DMS53 treated with DMSO at 0.1 percent for 48 hours (cell line): ENCODE results near the gene ZDHHC14.
"Not testable (repeated sequence)": the region's sequence is repeated elsewhere in the genome, so short reads cannot be mapped to it uniquely, and the experiment has no call there.

Source experiments
- DNase-seq: peaks from one replicate; lab custom pipeline; 2025; ENCODE audit not compliant: unreplicated experiment; lab: John Stamatoyannopoulos, UW

ZDHHC14 gene

DNA sequence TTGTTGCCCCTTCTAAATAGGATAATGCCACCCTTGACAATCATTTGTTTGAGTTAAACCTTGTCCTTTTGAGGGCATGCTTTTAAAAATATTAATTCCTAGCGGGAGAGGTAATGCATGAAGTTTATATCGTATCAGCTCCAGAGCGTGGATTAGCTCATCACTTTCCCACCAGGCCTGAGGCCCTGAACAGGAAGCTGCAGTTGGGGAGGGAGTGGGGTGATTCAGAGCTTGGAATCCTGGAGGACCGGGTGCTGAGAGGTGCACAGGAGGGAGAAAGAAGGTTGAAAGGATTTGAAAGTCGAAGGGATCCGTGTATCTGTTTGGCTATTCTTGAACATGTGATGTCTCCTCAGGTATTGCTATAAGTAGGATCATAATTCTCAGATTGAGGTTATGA, 25.0 kb downstream of the ZDHHC14 start:
- DNase-seq = no peak

GRCh38 chr6:157406661-157407060, 25.7 kb downstream of the ZDHHC14 start:
- DNase-seq = no peak

- DNase-seq = no peak
Measured at GRCh38 chr6:157407646-157408045, 26.7 kb downstream of the ZDHHC14 start.

DNA sequence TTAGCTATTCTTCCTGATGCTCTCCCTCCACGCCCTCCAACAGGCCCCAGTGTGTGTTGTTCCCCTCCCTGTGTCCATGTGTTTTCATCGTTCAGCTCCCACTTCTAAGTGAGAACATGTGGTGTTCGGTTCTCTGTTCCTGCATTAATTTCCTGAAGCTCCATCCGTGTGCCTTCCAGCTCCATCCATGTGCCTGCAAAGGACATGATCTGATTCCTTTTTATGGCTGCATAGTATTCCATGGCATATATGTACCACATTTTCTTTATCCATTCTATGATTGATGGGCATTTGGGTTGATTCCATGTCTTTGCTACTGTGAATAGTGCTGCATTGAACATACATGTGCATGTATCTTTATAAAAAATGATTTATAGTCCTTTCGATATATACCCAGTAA, 27.4 kb downstream of the ZDHHC14 start:
- not testable (repeated sequence) for DNase-seq

DNA sequence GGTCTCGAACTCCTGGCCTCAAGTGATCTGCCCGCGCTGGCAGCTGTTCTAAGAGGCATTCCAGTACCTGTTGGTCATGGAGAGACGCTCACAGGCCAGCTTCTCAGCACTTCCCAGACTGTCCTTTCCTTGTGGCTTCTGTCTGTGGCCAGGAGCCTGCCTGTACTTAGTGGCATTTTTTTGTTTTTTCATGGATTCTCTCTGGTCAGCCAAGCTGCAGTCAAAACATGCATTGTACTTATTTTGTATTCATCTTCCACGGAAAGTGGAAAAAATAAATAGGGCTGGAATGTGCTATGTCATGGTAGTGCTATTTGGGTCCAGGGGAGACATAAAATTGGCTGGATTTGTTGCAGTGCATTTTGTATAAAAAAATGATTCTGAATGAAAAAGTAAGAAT, 29.1 kb downstream of the ZDHHC14 start:
- no peak for DNase-seq

DNA sequence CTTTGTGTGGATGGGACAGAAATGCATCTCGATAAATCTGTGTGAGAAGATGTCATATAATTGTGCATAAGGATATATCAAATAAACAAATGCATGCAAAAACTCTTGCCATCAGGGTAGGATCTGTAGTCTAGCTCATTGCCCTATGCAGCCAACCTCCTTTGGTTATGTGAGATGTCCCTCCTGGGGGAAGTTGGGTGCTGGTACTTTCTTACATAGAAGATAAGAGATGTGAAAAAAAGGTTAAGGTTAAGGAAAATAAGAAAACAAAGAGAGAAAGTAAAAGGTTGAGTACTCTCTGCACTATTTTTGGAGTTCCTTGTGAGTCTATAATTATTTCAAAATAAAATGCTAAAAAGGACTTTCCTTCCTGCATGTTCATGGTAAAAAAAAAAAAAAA, 30.4 kb downstream of the ZDHHC14 start:
- DNase-seq = no peak

DNA sequence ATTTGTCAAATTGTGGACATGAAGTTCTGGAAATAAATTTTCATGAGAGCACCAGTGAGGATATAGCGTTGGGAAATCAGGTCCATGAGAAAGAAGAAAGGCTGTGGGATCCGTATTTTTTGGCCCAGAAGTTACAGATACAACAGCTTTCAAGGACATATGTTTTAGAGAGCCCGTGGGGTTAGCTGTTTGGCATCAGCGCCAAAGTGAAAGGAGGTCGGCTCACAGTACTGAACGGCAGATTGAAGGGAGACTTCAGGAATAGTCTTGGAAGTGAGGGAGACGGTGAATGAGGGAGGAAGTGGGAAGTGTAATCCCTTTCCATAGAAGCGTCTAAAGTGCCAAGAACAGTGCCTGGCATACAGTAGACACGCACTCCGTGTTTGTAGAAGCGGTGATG, 31.8 kb downstream of the ZDHHC14 start:
- DNase-seq = no peak

GRCh38 chr6:157420497-157420896, 39.5 kb downstream of the ZDHHC14 start:
- DNase-seq = no peak

GRCh38 chr6:157424491-157425020, 43.6 kb downstream of the ZDHHC14 start:
- DNase-seq = no peak

DNA sequence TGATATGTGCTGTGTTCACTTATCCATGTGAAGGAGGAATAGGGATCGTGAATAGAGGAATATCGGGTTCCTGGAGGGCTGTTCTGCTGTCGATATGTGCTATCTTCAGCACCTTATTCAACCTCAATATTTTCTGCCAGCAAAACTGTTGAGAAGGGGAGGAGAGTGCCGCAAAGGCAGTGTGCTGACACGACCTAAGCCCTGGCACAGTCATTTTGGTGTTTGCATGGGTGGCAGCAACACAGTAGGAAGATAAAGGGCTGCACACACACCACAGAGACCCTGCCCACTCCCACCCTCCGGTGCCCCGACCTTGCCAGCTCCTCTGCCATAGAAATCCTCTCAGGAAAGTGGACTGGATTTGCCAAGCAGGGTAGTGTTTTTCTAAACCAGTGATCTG, 47.0 kb downstream of the ZDHHC14 start:
- no peak for DNase-seq

- DNase-seq = no peak
Measured at GRCh38 chr6:157428427-157429202, 47.6 kb downstream of the ZDHHC14 start.

GRCh38 chr6:157429248-157429647, 48.3 kb downstream of the ZDHHC14 start:
- no peak for DNase-seq

DNA sequence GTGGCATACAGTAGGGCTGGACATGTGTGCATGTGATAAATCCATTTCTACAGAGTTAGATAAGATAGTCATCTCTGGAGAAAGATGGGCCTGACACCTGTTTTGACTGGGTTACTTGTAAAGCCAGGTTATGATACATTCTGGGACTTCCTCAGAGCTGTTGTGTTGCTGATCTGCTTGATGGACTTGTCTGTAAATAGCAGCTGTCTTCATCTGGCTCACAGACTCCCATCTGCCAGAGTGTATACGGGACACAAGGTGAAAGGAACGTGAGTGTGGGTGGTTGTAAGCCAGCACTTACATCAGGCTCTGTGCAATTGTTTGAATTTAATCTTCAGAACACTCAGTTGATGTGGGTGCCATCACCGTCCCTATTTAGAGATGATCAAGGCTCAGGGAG, 49.8 kb downstream of the ZDHHC14 start:
- no peak for DNase-seq

DNA sequence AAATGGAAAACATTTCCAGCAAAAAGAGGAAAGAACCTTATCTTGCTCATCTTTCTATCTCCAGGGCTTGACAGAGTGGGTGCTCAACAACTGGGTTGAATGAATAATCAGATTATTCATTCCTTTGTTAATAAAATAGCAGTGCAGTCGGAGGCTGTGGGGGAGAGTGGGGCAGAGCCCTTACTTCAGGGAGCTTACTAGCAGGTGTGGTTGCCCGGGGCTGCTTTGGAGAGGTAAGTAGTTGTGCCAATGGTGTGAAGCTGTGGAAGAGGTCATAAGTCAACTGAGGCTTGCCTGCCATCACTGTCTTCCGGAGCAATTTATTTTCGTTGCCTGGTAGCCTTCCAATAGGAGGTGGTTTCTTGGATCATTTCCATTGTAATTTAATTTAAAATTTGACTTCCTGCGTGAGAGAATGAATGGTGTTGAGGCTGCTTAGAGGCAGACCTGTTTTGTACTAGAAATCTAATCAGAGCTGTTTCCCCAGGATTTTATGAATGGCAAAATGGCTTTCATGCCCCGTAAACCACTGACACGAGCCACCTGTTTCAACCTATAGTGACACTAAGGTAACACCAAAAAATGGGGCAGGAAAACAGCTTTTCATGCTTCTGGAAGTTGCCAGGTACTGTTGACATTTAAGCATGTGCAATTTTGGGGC, 51.4 kb downstream of the ZDHHC14 start:
- no peak for DNase-seq

GRCh38 chr6:157432892-157433265, 51.9 kb downstream of the ZDHHC14 start:
- no peak for DNase-seq

DNA sequence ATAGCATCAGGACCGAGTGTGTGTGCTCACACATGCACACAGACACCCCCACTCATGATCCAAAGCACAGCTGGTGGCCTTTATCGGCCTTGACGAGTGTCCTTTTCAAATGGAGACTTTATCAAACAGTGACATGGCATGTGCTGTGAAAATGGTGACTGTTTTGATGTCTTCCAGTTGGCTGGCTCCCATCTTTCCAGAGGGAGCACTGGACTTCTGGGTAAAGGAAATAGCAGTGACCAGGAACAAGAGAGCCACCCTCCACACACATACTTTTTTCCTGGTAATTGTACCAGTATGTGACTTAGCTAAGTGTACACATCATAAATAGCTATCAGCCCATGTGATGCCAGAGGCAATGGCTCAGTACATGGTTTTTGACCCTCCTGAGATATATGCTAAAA, 52.7 kb downstream of the ZDHHC14 start:
- no peak for DNase-seq

DNA sequence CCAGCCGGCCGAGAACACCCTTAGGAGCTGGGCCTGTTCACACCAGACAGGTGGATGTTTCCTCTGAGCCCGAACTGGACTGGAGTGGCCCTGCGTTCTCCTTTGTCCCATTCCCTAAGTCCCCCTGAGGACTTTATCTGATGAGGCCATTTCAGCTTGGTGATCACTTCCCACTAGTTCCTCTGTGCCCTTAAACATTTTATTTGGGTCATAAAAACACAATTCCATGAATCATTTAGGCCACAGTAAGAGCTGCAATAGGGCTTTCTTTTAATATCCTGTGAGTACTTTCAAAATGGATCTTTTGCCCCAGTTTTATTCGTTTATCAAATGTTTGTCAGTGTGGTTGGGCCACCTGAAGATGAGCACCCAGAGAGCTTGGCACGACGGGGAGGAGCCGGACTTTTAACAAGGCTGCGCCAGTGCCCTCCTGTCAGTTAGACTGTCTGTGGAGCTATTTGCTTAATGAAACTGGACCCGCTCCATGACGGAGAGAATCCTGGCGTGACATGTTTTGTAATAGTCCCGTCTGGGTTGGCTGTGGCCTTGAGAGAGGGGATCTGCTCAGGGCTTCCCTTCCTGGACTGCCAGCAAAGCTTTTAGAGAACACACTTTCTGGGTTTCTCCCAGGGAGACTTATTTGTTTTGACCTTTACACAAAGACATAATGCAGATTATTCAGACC, 53.5 kb downstream of the ZDHHC14 start:
- no peak for DNase-seq

DNA sequence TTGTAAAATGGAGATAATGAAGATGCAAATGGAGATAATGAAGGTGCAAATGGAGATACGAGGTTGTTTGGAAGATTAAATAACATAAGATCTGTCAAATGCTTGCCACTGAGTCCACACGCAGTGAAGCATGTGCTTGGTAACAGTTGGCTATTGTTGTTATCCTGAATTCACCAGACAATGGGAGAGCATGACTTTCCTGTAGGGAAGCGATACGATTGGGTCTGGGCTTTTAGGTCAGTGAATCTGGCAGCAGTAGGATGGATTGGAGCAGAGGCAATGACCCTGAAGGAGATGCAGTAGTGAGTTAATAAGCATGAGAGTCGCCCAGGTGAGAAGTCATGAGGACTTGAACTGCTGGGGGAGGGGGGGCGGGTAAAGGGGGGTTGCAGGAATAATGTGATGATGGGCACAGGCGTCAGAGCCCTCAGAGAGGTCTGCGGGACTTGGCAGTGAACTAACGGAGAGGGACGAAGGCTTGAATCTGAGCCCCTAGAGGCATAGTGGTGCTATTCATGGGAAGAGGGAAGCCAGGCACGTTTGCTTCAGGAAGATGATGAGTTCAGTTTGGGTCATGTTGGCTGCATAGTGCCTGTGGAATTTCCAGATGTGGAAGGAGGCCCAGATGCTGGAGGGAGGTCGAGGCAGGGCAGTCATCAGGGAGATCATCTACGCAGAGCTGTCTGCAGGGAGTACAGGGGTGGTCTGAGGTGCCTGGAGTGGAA, 55.4 kb downstream of the ZDHHC14 start:
- DNase-seq = no peak

- no peak for DNase-seq
Measured at GRCh38 chr6:157436944-157437336, 56.0 kb downstream of the ZDHHC14 start.

GRCh38 chr6:157438611-157439111, 57.7 kb downstream of the ZDHHC14 start:
- DNase-seq = no peak

DNA sequence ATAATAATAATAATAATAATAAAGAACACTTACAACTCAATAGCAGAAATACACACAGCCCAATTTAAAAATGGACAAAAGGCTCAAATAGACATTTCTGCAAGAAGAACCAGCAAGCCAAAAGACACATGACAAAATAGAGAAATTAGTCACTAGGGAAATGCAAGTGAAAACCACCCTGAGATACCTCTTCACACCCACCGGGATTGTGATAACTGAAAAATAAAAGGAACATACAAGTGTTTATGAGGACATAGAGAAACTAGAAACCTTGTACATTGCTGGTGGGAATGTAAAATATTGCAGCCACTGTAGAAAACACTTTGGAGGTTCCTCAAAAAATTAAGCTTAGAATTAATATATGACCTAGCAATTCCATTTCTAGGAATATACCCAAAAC, 59.2 kb downstream of the ZDHHC14 start:
- DNase-seq = no peak
